Omental fat pad (tissue), 4 donors: ENCODE data around the gene PSMG4. TPM values are rescaled to one million over a fixed set of nuclear protein-coding genes. Genes with fewer than 3 reads are reported as not detected.
"Not testable (repeated sequence)": the region's sequence is repeated elsewhere in the genome, so short reads cannot be mapped to it uniquely, and the experiment has no call there.

Experiments used
- ATAC-seq: fragments of 150-250 bp; one replicate; pipeline ENCODE4 v1.9.1; 2016; ENCODE audit warnings: mild to moderate bottlenecking, moderate library complexity; ENCODE audit not compliant: low FRiP score
- DNase-seq: peaks from one replicate; pipeline ENCODE4 v3.0.0-alpha.2; 2019; ENCODE audit warnings: low spot score
- CTCF ChIP-seq, 3 donors: fragments of 450-650 bp; IDR thresholded peaks; one replicate each; pipeline ENCODE4 v1.5.1; 2016 to 2017; ENCODE audit warnings: antibody characterized with exemption in 3 of 3, mild to moderate bottlenecking in 3 of 3, moderate library complexity in 2 of 3
- total RNA-seq, 4 donors: library from RNA; depleted of rRNA; stranded (reverse); fragments of >200 nt; gene quantifications; one replicate each; pipeline ENCODE4 v1.1.0, GENCODE V29; 2016

Gene PSMG4
- total RNA-seq, 4 donors from 2014 or later = 6.8 to 25.2 (median 23.3) TPM

- ATAC-seq = no peak
- DNase-seq = no peak
- no peak for TF ChIP-seq CTCF (IDR thresholded peaks at IDR 0.05)
Measured at GRCh38 chr6:3236005-3236404, 22.7 kb upstream of the PSMG4 start.

GRCh38 chr6:3237761-3238662, 20.7 kb upstream of the PSMG4 start:
- DNase-seq (no peak), ATAC-seq (no peak)
- TF ChIP-seq CTCF (IDR thresholded peaks at IDR 0.05) = no peak

GRCh38 chr6:3239110-3239830, 19.5 kb upstream of the PSMG4 start:
- no peak for ATAC-seq
- no peak for TF ChIP-seq CTCF (IDR thresholded peaks at IDR 0.05)
- DNase-seq = no peak

GRCh38 chr6:3240595-3240994, 18.2 kb upstream of the PSMG4 start:
- no peak for ATAC-seq

GRCh38 chr6:3241745-3242144, 17.0 kb upstream of the PSMG4 start:
- DNase-seq, ATAC-seq: not testable (repeated sequence)

More at GRCh38 chr6:3240595-3240994, 18.2 kb upstream of the PSMG4 start:
- DNase-seq = no peak
- TF ChIP-seq CTCF (IDR thresholded peaks at IDR 0.05) = no peak

GRCh38 chr6:3242768-3243167, 16.0 kb upstream of the PSMG4 start:
- DNase-seq (no peak), ATAC-seq (no peak)
- no peak for TF ChIP-seq CTCF (IDR thresholded peaks at IDR 0.05)

GRCh38 chr6:3244003-3244831, 14.5 kb upstream of the PSMG4 start:
- no peak for TF ChIP-seq CTCF (IDR thresholded peaks at IDR 0.05)

GRCh38 chr6:3244832-3245161, 13.9 kb upstream of the PSMG4 start:
- DNase-seq, ATAC-seq: not testable (repeated sequence)

More at GRCh38 chr6:3244003-3244831, 14.5 kb upstream of the PSMG4 start:
- no peak for ATAC-seq
- DNase-seq = no peak
